Bladder microvascular endothelial cell (primary cell): Measurements from ENCODE around the gene TNRC6A. TPM values are rescaled to one million over a fixed set of nuclear protein-coding genes. Genes with fewer than 3 reads are reported as not detected.

Experiments
- total RNA-seq: library from RNA; depleted of rRNA; stranded (reverse); fragments of >200 nt; gene quantifications from 2 replicates; pipeline ENCODE4 v1.2.3, GENCODE V29; 2014

Gene TNRC6A
- total RNA-seq, result 13.4 and 44.4 TPM in 2 replicates

GRCh38 chr16:24729243-24729950 lies at the start of gene TNRC6A:
Gene TNRC6A (plus strand): TSS chr16:24729651. CDS start chr16:24729842, 191 bp downstream.

GRCh38 chr16:24845726-24846547 lies 116.5 kb downstream of the TNRC6A start, which contains the start of gene SLC5A11:
Gene SLC5A11 (plus strand): TSS chr16:24845963. CDS start chr16:24858644, 12,681 bp downstream.

Other genes with a start within 250 kb of the TNRC6A start
- gene RBBP6, start 190.1 kb upstream of the TNRC6A start, total RNA-seq, result 11.3 and 30.2 TPM in 2 replicates
- gene SLC5A11, start 116.3 kb downstream of the TNRC6A start, total RNA-seq, result not detected in 2 replicates